Measurements from ENCODE around the gene TUBA1B.
"Not testable (repeated sequence)": the region's sequence is repeated elsewhere in the genome, so short reads cannot be mapped to it uniquely, and the experiment has no call there.

The TUBA1B gene

GRCh38 chr12:49131051-49131893, at the start of gene TUBA1B:
Gene TUBA1B (minus strand): TSS chr12:49131395. CDS start chr12:49131300, 95 bp downstream.
- peak; percentile 73 for DNase-seq (ENCODE audit: low read depth)

DNA sequence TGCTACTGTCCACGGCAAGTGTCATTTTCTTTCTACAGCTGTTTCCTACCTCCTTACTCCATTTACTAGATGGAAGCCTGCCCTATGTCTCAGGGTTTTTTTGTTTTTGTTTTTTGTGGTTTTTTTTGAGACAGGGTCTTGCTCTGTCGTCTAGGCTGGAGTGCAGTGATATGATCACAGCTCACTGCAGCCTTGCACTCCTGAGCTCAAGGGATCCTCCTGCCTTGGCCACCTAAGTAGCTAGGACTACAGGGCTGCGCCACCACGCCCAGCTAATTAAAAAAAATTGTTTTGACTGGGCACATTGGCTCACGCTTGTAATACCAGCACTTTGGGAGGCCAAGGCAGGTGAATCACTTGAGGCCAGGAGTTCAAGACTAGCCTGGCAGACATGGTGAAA, 43.0 kb upstream of the TUBA1B start:
- no peak for DNase-seq (ENCODE audit: low read depth)

DNA sequence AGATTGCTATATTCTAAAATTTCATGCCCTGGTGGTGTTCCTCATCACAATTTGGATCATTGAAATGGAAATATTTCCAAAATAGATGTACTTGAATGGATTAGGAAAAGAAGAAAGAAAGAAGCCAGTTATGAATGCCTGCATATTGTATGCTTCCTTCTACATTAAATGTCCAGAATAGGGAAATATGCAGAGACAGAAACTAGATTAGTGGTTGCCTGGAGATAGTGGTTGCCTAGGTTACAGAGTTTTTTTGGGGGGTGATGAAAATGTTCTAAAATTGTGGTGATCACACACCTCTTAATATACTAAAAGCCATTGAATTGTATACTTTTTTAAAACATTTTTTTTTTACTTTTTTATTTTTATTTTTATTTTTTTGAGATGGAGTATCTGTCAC, 39.7 kb upstream of the TUBA1B start:
- no peak for DNase-seq (ENCODE audit: low read depth)

GRCh38 chr12:49165114-49165513, 33.9 kb upstream of the TUBA1B start:
- DNase-seq (ENCODE audit: low read depth): no peak

DNA sequence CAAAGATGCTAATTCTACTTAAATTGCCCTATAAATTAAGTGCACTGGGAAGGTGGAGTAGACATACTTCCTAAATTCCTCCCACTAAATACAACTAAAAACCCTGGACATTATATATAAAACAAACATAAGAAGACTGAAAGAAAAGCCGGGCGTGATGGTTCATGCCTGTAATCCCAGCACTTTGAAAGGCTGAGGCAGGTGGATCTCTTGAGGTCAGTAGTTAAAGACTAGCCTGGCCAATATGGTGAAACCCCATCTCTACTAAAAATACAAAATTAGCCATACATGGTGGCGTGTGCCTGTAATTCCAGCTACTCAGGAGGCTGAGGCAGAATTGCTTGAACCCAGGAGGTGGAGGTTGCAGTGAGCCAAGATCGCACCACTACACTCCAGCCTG, 30.7 kb upstream of the TUBA1B start:
- not testable (repeated sequence) for DNase-seq (ENCODE audit: low read depth)

- DNase-seq (ENCODE audit: low read depth): no peak
Measured at GRCh38 chr12:49161092-49161795, 30.0 kb upstream of the TUBA1B start.

- DNase-seq (ENCODE audit: low read depth): no peak
Measured at GRCh38 chr12:49160399-49160798, 29.2 kb upstream of the TUBA1B start.

GRCh38 chr12:49154221-49154620, 23.0 kb upstream of the TUBA1B start:
- DNase-seq (ENCODE audit: low read depth): no peak

DNA sequence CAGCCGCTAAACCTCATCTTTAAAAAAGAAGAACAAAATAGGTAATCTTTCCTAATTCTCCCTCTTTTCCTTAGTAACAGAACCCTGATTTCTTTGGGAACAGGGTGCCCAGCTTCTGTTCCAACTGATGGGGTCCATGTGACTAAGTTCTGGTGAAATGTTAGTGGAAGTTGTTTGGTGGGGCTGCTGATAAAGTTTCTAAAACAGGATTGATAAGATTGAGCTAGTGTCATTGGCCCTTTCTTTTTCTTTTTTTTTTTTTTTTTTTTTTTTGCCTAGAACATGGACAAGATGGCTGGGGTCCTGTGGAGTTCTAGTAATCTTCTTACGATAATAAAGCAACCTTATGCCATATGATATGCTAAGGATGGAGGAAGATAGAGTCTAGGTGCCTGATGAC, 16.2 kb upstream of the TUBA1B start:
- DNase-seq (ENCODE audit: low read depth): no peak

- no peak for DNase-seq (ENCODE audit: low read depth)
Measured at GRCh38 chr12:49146406-49146805, 15.2 kb upstream of the TUBA1B start.

DNA sequence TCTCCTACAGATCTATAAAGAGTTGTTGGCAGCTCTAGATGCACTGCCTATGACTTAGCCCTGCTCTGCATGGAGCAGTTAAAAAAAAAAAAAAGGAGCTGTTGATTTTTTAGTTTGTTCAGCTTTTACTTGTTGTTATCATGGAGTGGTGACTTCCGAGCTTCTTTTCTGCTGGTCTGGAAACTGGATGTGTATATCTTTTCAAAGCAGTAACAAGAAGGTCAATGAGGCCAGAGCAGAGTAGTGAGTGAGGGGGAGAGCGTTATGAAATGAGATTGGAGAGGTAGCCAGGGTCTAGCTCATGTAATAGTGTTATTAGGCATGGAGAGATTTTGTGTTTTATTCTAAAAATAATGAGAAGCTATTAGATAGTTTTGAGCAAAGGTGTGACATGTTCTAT, 13.2 kb upstream of the TUBA1B start:
- DNase-seq (ENCODE audit: low read depth): no peak

DNA sequence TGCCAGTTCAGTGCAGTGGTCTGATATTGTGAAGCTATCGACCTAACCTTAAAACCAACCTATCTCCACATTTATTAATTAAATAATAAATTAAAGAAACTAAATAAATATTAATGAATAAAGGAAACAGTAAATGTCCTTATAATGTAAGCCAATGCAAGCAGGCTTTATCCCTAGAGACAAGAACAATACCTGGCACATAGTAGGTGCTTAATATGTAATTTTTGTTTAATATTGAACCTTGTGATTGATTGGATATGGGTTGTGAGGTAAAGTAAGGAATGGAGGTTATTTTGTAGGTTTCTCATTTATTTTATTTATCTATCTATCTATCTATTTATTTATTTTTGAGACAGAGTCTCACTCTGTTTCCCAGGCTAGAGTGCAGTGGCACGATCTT, 7.8 kb upstream of the TUBA1B start:
- no peak for DNase-seq (ENCODE audit: low read depth)

- no peak for DNase-seq (ENCODE audit: low read depth)
Measured at GRCh38 chr12:49138587-49138986, 7.4 kb upstream of the TUBA1B start.

DNA sequence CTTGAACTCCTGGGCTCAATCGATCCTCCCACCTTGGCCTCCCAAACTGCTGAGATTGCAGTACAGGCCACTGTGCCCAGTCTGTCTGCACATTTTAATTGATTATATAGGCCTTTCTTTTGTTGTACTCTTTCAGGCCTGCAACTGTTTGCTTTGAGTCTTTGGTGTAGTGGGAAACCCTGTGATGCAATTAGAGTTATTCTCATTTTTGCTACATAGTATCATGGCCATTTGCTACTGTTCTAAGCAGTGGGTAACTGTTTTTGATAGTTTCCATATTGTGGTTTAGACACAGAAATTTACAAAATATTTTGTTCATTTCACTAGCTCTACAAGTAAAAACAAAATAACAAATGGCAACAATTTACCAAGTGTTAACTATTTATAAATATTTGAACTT, 6.3 kb upstream of the TUBA1B start:
- DNase-seq (ENCODE audit: low read depth): no peak

GRCh38 chr12:49136997-49137396, 5.8 kb upstream of the TUBA1B start:
- DNase-seq (ENCODE audit: low read depth): not testable (repeated sequence)

DNA sequence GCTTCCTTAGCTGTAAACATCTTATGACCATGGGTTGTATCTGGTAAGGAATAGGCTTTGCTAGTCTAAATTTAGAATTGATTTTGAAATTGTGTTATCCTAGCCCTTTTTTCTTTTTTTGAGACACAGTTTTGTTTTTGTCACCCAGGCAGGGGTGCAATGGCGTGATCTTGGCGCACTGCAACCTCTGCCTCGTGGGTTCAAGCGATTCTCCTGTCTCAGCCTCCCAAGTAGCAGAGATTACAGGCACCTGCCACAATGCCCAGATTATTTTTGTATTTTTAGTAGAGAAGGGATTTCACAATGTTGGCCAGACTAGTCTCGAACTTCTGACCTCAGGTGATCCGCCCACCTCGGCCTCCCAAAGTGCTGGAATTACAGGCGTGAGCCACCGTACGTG, 2.4 kb upstream of the TUBA1B start:
- DNase-seq (ENCODE audit: low read depth): no peak

DNA sequence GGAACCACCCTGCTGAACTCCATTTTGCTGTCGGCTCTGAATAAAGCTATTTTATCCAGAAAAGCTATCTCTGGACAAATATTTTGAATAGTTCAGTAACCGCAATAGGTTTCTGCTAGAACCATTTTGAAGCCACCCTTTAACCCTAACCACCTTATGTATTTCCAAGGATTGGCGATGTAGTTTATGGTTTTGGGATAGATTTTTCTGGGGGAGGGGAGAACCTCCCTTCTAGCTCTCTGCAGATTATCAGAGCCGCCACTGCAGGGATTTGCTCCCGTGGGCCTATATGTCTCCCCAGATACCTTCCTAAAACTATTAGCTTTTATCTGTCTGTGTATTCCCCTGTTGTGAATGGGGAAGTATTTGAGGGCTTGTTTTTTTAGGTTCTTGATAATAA, 1.8 kb upstream of the TUBA1B start:
- DNase-seq (ENCODE audit: low read depth): peak; percentile 22

GRCh38 chr12:49131894-49132461, 783 bp upstream of the TUBA1B start:
- peak; percentile 83 for DNase-seq (ENCODE audit: low read depth)

- DNase-seq (ENCODE audit: low read depth): peak; percentile 91
Measured at GRCh38 chr12:49130151-49131050, 794 bp downstream of the TUBA1B start.

DNA sequence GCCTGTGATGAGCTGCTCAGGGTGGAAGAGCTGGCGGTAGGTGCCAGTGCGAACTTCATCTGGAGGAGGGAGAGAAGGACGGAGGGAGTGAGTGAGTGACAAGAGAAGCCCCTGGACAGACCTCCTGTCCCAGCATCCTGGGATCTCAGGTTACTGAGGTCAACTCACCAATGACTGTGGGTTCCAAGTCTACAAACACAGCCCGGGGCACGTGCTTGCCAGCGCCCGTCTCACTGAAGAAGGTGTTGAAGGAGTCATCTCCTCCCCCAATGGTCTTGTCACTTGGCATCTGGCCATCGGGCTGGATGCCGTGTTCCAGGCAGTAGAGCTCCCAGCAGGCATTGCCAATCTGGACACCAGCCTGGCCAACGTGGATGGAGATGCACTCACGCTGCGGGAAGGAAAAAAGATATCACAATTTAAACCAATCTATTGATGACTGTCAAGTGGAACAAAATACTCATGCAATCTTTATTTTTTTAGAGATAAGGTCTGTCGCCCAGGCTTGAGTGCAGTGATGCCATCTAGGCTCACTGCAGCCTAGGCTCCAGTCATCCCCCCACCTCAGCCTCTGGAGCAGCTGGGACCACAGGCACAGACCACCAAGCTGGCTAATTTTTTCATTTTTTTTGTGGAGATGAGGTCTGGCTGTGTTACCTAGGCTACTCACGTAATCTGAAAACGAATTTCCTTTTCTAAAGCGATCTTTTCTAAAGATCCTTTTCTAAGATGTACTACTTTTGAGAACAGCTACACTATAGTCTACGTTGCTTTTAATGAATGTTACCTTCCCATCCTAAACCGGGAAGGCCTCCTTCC, 1.7 kb downstream of the TUBA1B start:
- DNase-seq (ENCODE audit: low read depth): no peak

DNA sequence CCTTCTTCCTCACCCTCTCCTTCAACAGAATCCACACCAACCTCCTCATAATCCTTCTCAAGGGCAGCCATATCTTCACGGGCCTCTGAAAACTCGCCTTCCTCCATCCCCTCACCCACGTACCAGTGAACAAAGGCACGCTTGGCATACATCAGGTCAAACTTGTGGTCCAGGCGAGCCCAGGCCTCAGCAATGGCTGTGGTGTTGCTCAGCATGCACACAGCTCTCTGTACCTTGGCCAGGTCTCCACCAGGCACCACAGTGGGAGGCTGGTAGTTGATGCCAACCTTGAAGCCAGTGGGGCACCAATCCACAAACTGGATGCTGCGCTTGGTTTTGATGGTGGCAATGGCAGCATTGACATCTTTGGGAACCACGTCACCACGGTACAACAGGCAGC, 3.2 kb downstream of the TUBA1B start:
- DNase-seq (ENCODE audit: low read depth): not testable (repeated sequence)

Measured in amniotic epithelial cell (primary cell).